HepG2 (cell line): ENCODE results near the gene PSMC3IP. TPM values are rescaled to one million over a fixed set of nuclear protein-coding genes. Genes with fewer than 3 reads are reported as not detected.

ENCODE experiments used
- CENPT ChIP-seq: sonication (generic); formaldehyde crosslinking; IDR thresholded peaks from 2 replicates; pipeline ENCODE4 v1.8.0; 2022; ENCODE audit warnings: low read depth, mild to moderate bottlenecking, moderate library complexity, missing genetic modification reagents
- FLYWCH1 ChIP-seq: sonication (generic); formaldehyde crosslinking; IDR thresholded peaks from 2 replicates; pipeline ENCODE4 v1.8.1; 2023; ENCODE audit warnings: mild to moderate bottlenecking, missing genetic modification reagents
- HIVEP1 ChIP-seq: sonication (generic); formaldehyde crosslinking; IDR thresholded peaks from 2 replicates; pipeline ENCODE4 v1.4.0; 2020; ENCODE audit warnings: mild to moderate bottlenecking, missing genetic modification reagents
- HOXA5 ChIP-seq: sonication (generic); formaldehyde crosslinking; IDR thresholded peaks from 2 replicates; pipeline ENCODE4 v1.4.0; 2020; ENCODE audit warnings: missing genetic modification reagents
- HOXA7 ChIP-seq: sonication (generic); formaldehyde crosslinking; IDR thresholded peaks from 2 replicates; pipeline ENCODE4 v1.8.1; 2022; ENCODE audit warnings: mild to moderate bottlenecking, missing genetic modification reagents, moderate library complexity
- MIER2 ChIP-seq: IDR thresholded peaks from 2 replicates; pipeline ENCODE4 v1.6.1; 2016; ENCODE audit warnings: missing biosample characterization, missing genetic modification reagents
- NRL ChIP-seq: sonication (generic); formaldehyde crosslinking; IDR thresholded peaks from 2 replicates; pipeline ENCODE4 v1.5.0; 2020; ENCODE audit warnings: missing genetic modification reagents, mild to moderate bottlenecking, moderate library complexity, borderline replicate concordance
- POLR2A ChIP-seq, 2 experiments: IDR thresholded peaks; 2 replicates each; pipeline ENCODE4 v1.6.1; 2011; ENCODE audit warnings: low read depth in 2 of 2, low read length in 2 of 2, mild to moderate bottlenecking in 1 of 2, moderate library complexity in 1 of 2; ENCODE audit not compliant: insufficient read depth in 1 of 2
- SAP130 ChIP-seq: IDR thresholded peaks from 2 replicates; pipeline ENCODE4 v1.6.1; 2016; ENCODE audit warnings: low read depth
- SP140L ChIP-seq: sonication (generic); formaldehyde crosslinking; IDR thresholded peaks from 2 replicates; pipeline ENCODE4 v1.4.0; 2020; ENCODE audit warnings: missing genetic modification reagents, borderline replicate concordance
- STAT5B ChIP-seq: sonication (generic); formaldehyde crosslinking; IDR thresholded peaks from 2 replicates; pipeline ENCODE4 v1.4.0; 2020; ENCODE audit warnings: missing genetic modification reagents
- THYN1 ChIP-seq: sonication (generic); formaldehyde crosslinking; IDR thresholded peaks from 2 replicates; pipeline ENCODE4 v1.8.1; 2023; ENCODE audit warnings: low read depth, mild to moderate bottlenecking, moderate library complexity, missing genetic modification reagents, borderline replicate concordance
- ZBTB1 ChIP-seq: sonication (generic); formaldehyde crosslinking; IDR thresholded peaks from 2 replicates; pipeline ENCODE4 v1.4.0; 2020; ENCODE audit warnings: missing genetic modification reagents, borderline replicate concordance
- ZBTB14 ChIP-seq: sonication (generic); formaldehyde crosslinking; IDR thresholded peaks from 2 replicates; pipeline ENCODE4 v1.4.0; 2020; ENCODE audit warnings: missing genetic modification reagents
- ZNF274 ChIP-seq: sonication (generic); formaldehyde crosslinking; IDR thresholded peaks from 2 replicates; pipeline ENCODE4 v1.5.1; 2020; ENCODE audit warnings: mild to moderate bottlenecking, missing genetic modification reagents
- ZNF317 ChIP-seq: sonication (generic); formaldehyde crosslinking; IDR thresholded peaks from 2 replicates; pipeline ENCODE4 v1.5.0; 2020; ENCODE audit warnings: mild to moderate bottlenecking, missing genetic modification reagents
- ZNF382 ChIP-seq: sonication (generic); formaldehyde crosslinking; IDR thresholded peaks from 2 replicates; pipeline ENCODE4 v1.5.0; 2020; ENCODE audit warnings: missing genetic modification reagents, mild to moderate bottlenecking, borderline replicate concordance
- ZNF512 ChIP-seq: sonication (generic); formaldehyde crosslinking; IDR thresholded peaks from 2 replicates; pipeline ENCODE4 v1.4.0; 2020; ENCODE audit warnings: mild to moderate bottlenecking, missing genetic modification reagents
- ZXDC ChIP-seq: sonication (generic); formaldehyde crosslinking; IDR thresholded peaks from 2 replicates; pipeline ENCODE4 v1.5.0; 2020; ENCODE audit warnings: mild to moderate bottlenecking, missing genetic modification reagents
- polyA plus RNA-seq, 8 experiments: library from polyadenylated mRNA; depleted of rRNA in 3 of 8; stranded (reverse) in 7 of 8; unstranded in 1 of 8; fragments of >200 nt; fragmentation: Illumina TruSeq in 4 of 8; extraction: Trizol in 4 of 8; gene quantifications; 2 replicates each; pipeline versions ENCODE4 v1.2.1 to v1.2.3, GENCODE V29; 2011 to 2016; ENCODE audit warnings: low read depth in 4 of 8, missing spikeins in 1 of 8, mixed read lengths in 1 of 8; ENCODE audit not compliant: insufficient read depth in 1 of 8
- total RNA-seq, 5 experiments: library from RNA; depleted of rRNA; stranded (reverse); fragments of >200 nt; fragmentation: Illumina TruSeq; extraction: Trizol; gene quantifications; 2 replicates each; pipeline ENCODE4 v1.2.3, GENCODE V29; 2016; ENCODE audit warnings: low read depth in 1 of 5
- TF ChIP-seq, protein P1 (sequence below): sonication (generic); formaldehyde crosslinking; IDR thresholded peaks from 2 replicates; pipeline ENCODE4 v1.5.1; 2020; ENCODE audit warnings: missing genetic modification reagents, mild to moderate bottlenecking, borderline replicate concordance
- TF ChIP-seq, protein P2 (sequence below): sonication (generic); formaldehyde crosslinking; IDR thresholded peaks from 2 replicates; pipeline ENCODE4 v1.5.0; 2020; ENCODE audit warnings: mild to moderate bottlenecking, missing genetic modification reagents

PSMC3IP gene
- total and polyA plus RNA-seq, 2 of the 13 experiments (the other 11 are each of a cell fraction or from before 2014, with no cell fraction given), result 6.5 to 22.4 TPM

DNA sequence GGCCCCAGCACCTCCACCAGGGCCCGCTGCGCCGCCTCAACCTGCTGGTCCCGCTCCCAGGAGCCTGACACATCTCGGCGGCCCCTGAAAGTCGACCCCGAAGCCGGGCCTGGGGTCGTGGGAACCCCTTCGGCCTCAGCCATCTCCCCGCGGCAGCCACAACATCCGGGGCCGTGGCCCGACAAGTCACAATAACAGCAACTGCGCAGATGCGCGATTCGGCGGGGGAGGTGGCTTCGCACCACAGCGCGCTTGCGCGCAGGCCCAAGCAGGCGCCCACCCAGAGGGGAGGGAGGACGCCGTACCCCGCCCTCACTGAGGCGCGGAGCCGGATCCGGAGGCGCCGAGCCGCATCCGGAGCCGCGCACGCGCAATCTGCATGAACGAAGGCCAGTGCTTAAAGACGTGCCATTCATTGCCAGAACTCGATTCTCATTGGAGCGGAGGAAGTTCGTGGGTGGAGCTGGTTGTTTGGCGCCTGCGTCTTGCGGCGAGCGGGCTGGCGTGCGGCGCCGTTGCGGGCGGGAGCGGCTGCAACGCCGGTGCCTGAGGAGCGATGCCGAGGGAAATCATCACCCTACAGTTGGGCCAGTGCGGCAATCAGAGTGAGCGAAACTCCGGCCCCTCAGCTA, 31.8 kb upstream of the PSMC3IP start, which contains the start of the genes RETREG3 and TUBG1 (continued):
- TF ChIP-seq, protein P1, sequence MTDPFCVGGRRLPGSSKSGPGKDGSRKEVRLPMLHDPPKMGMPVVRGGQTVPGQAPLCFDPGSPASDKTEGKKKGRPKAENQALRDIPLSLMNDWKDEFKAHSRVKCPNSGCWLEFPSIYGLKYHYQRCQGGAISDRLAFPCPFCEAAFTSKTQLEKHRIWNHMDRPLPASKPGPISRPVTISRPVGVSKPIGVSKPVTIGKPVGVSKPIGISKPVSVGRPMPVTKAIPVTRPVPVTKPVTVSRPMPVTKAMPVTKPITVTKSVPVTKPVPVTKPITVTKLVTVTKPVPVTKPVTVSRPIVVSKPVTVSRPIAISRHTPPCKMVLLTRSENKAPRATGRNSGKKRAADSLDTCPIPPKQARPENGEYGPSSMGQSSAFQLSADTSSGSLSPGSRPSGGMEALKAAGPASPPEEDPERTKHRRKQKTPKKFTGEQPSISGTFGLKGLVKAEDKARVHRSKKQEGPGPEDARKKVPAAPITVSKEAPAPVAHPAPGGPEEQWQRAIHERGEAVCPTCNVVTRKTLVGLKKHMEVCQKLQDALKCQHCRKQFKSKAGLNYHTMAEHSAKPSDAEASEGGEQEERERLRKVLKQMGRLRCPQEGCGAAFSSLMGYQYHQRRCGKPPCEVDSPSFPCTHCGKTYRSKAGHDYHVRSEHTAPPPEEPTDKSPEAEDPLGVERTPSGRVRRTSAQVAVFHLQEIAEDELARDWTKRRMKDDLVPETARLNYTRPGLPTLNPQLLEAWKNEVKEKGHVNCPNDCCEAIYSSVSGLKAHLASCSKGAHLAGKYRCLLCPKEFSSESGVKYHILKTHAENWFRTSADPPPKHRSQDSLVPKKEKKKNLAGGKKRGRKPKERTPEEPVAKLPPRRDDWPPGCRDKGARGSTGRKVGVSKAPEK (CRISPR knock-in tag), result no peak
- TF ChIP-seq ZBTB1 (CRISPR knock-in tag), result no peak
- TF ChIP-seq POLR2A (IDR thresholded peaks at IDR 0.05; ENCODE audit: insufficient read depth in 1 of 2, low read depth in 2 of 2, low read length in 2 of 2), result peak; percentile 93 to 95
- TF ChIP-seq NRL, result peak; percentile 86
- TF ChIP-seq ZNF274 (CRISPR knock-in tag), result peak; percentile 97
- no peak for TF ChIP-seq ZNF382 (CRISPR knock-in tag)
- TF ChIP-seq ZNF512, result no peak
- no peak for TF ChIP-seq MIER2 (CRISPR knock-in tag)
- TF ChIP-seq CENPT (CRISPR knock-in tag), result no peak
- TF ChIP-seq SAP130, result peak; percentile 89
- TF ChIP-seq FLYWCH1 (CRISPR knock-in tag), result no peak
- TF ChIP-seq SP140L (CRISPR knock-in tag), result no peak
- TF ChIP-seq ZNF317 (CRISPR knock-in tag), result peak; percentile 63; the same call in 1 of the 2 replicates
- no peak; the same call in 1 of the 2 replicates for TF ChIP-seq ZXDC (CRISPR knock-in tag)
- TF ChIP-seq HOXA7 (CRISPR knock-in tag), result no peak
- TF ChIP-seq HOXA5 (CRISPR knock-in tag), result peak; percentile 92
- peak; percentile 69; the same call in 1 of the 2 replicates for TF ChIP-seq ZBTB14 (CRISPR knock-in tag)
- TF ChIP-seq HIVEP1 (CRISPR knock-in tag), result peak; percentile 45; the same call in 1 of the 2 replicates
- 0 out of 2 replicates have a peak, but pooled peaks have one; percentile 42 for TF ChIP-seq THYN1 (CRISPR knock-in tag)
- no peak for TF ChIP-seq STAT5B (CRISPR knock-in tag)
- TF ChIP-seq, protein P2, sequence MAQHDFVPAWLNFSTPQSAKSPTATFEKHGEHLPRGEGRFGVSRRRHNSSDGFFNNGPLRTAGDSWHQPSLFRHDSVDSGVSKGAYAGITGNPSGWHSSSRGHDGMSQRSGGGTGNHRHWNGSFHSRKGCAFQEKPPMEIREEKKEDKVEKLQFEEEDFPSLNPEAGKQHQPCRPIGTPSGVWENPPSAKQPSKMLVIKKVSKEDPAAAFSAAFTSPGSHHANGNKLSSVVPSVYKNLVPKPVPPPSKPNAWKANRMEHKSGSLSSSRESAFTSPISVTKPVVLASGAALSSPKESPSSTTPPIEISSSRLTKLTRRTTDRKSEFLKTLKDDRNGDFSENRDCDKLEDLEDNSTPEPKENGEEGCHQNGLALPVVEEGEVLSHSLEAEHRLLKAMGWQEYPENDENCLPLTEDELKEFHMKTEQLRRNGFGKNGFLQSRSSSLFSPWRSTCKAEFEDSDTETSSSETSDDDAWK (CRISPR knock-in tag), result no peak
